GM12864 (cell line): ENCODE results near the gene SAPCD2.

Experiments
- DNase-seq: peaks from one replicate; pipeline ENCODE4 v3.0.0-alpha.2; 2011; ENCODE audit warnings: low read depth
- H3K4me3 ChIP-seq: 2 replicates; pipeline ENCODE4 v1.5.1; 2011; ENCODE audit warnings: mild to moderate bottlenecking, low read depth, low read length, control low read depth
- TF ChIP-seq, protein P1 (sequence below): IDR thresholded peaks from 2 replicates; pipeline ENCODE4 v1.5.1; 2011; ENCODE audit warnings: low read depth, mild to moderate bottlenecking, moderate library complexity, low read length, control low read depth, inconsistent platforms; ENCODE audit errors: missing control alignments

Gene SAPCD2

DNA sequence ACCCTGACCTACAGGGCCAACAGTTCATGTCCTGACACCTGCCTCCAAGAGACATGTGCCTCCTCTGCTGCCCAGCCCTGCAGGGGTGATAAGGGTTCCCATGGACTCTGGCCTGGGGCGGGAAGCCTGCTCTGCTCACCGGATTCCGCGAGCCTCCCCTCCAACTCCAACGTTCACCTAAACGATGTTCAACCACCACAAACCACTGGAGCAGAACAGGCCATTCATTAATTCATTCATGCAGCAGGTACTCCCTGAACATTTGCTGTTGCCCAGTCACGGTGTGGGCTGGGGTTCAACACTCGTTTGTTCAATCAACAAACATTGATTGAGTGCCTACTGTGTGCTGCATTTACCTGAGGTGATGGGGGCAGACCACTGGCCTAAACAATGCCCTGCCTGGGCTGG is 3.6 kb upstream of the SAPCD2 start:
- DNase-seq, result no peak
- TF ChIP-seq, protein P1, sequence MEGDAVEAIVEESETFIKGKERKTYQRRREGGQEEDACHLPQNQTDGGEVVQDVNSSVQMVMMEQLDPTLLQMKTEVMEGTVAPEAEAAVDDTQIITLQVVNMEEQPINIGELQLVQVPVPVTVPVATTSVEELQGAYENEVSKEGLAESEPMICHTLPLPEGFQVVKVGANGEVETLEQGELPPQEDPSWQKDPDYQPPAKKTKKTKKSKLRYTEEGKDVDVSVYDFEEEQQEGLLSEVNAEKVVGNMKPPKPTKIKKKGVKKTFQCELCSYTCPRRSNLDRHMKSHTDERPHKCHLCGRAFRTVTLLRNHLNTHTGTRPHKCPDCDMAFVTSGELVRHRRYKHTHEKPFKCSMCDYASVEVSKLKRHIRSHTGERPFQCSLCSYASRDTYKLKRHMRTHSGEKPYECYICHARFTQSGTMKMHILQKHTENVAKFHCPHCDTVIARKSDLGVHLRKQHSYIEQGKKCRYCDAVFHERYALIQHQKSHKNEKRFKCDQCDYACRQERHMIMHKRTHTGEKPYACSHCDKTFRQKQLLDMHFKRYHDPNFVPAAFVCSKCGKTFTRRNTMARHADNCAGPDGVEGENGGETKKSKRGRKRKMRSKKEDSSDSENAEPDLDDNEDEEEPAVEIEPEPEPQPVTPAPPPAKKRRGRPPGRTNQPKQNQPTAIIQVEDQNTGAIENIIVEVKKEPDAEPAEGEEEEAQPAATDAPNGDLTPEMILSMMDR, result no peak
- H3K4me3 ChIP-seq, result no peak overlapping the region

DNA sequence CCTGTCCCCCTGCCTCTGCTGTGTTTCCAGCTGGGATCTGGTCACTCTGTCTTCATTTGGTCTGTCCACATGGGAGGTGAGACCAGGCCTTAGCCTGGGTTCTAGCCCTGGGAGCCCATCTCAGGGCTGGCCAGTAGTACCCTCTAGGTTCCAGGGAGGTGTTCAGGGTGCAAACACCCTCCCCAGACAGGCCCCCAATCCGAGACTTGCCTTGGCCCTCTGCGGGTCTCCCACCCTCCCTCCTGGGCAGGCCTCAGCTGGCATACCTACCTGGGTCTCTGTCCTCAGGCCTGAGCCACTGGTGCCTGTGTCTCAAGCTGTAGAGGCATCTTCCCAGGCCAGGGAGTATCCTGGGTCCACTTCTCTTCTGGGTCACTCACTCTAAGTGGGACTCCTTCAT is 925 bp upstream of the SAPCD2 start:
- DNase-seq, result no peak
- H3K4me3 ChIP-seq, result peak overlapping the region; percentile 77
- TF ChIP-seq, protein P1, result no peak

DNA sequence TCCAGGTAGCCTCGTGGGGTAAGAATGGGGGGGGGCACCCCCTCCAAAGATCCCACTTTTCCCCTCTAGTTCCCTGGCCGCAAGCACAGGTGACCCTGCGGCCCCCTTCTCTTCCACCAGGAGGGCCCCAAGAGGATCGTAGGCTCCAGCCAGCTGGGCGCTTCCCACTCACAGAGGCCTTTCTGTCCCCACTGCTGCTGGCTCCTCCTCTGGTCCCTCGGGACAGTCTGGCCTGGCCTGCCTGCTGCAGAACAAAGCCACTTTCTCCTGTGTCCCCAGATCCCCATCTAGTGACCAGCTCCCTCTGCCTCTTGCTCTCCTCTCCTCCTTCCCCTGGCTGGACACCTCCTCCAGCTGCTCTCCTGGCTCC is 534 bp upstream of the SAPCD2 start:
- no peak for DNase-seq

DNA sequence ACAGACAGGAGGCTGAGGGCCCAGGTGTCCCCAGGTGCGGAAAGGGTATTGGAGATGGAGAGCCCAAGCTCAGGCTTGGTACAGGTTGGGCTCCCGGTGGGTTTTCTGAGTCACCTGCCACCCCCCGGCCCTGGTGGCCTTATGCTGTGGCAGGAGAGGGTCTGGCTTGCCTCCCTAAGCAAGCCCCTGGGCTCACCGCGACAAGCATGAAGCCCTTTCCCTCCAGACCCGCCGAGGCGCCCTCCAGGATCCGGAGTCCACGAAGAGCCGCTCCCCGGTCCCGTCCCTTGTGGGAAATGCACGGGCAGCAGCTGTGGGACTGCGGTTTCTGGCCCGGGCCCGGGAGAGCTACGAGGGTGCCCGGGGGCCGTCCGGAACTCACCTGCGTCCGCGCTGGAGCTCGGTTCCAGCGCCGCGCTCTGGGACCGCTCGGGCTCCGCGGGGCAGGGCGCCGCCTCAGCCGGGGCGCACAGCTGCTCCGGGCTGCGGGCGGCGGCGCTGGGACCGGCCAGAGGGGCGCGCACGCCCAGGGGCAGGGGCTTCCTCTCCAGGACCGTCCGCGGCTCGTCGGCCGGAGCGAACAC is 757 bp downstream of the SAPCD2 start:
- TF ChIP-seq, protein P1, result no peak

More for the DNA sequence above, 534 bp upstream of the SAPCD2 start:
- TF ChIP-seq, protein P1, result no peak
- H3K4me3 ChIP-seq, result peak overlapping the region; percentile 77

DNA sequence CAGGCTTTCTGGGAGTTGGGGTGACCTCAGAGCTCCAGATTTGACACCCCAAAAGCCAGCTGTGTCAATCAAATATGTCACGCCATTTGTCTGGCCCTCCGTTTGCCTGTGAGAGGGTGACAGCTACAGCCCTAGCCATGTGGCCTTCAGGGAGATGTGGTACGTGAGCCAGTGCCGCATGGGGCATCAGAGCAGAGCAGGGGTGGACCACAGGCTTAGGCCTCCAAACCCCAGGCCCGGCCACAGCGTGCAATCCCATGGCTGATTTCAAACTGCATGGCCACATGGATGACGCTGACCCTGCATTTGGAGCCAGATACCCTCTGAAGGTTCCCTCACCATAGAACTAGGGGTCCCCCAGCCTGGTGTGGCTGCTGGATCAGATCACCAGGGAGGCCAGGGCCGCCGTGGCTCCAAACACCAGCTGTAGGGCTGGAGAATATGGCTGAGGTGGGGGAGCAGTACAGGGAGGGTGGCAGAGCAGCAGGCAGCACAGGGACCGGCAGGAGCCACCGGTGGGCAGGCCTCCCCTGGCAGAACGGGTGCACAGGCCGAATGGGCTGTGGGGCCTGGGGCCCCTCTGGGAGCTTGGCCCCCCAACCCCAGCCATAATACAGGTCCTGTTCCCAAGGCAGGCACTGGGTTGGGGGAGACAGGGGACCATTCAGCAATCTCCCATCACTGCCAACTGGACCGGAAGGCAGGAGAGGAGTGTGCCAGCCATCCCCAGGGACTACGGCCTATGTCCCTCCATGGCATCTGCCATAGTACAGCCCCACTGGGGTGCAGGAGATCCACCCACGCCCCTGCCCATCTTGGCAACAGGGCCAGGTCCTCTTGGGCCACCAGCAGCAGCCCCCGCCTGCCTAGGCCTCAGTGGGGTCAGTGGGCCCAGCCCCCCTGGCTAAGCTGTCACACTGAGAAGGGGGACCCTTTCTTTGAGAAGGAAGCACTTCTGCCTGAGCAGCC is 1.5 kb downstream of the SAPCD2 start:
- TF ChIP-seq, protein P1, result no peak
- DNase-seq, result no peak
- H3K4me3 ChIP-seq, result peak overlapping the region; percentile 77

More for the DNA sequence above, 757 bp downstream of the SAPCD2 start:
- no peak for DNase-seq
- peak overlapping the region; percentile 77 for H3K4me3 ChIP-seq

DNA sequence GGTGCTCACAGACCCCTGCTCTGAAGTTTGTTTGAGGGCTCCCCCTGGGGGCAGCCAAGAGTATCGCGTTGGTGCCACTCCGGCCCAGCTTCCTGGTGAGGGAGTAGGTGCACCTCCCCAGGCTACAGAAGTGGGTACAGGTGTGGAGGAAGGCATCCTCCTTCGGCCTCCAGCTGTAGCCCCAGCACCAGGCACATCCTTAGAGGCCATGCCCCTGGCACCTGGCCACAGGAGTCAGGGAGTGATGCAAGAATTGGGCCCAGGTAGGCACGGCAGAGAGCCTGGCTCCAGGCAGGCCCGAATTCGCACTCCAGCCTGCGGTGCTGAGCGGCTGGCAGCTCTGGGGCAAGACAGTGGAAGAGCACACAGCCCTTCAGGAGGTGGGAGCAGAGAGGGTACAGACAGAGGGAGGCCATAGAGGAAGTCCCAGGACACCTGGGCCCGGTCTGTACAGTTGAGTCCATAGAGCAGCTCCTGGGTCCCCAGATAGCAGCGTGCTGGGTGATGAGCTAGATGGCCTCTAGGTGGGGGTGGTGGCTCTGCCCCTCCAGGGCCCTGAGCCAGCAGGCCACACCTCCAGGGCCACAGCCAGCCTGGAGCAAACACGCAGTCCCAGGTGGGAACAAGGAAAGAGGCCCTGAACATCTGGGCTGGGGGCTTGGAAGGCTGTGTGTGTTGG is 2.4 kb downstream of the SAPCD2 start:
- TF ChIP-seq, protein P1, result peak; percentile 78
- peak; percentile 79 for DNase-seq
- H3K4me3 ChIP-seq, result peak overlapping the region; percentile 77
